Duodenal mucosa (tissue), 2 donors: ENCODE results near the gene GPR160.
"Not testable (repeated sequence)": the region's sequence is repeated elsewhere in the genome, so short reads cannot be mapped to it uniquely, and the experiment has no call there.

Experiments used
- H3K27ac ChIP-seq: one replicate; pipeline ENCODE4 v1.7.0; 2013; ENCODE audit warnings: low read depth, low read length
- H3K27me3 ChIP-seq, 2 donors: one replicate each; pipeline ENCODE4 v1.7.0; 2013; ENCODE audit warnings: low read length in 2 of 2, control low read depth in 1 of 2; ENCODE audit not compliant: insufficient read depth in 2 of 2, control insufficient read depth in 1 of 2
- H3K36me3 ChIP-seq, 2 donors: one replicate each; pipeline ENCODE4 v1.7.0; 2013; ENCODE audit warnings: low read length in 2 of 2, control low read depth in 1 of 2; ENCODE audit not compliant: insufficient read depth in 2 of 2, control insufficient read depth in 1 of 2
- H3K4me1 ChIP-seq, 2 donors: one replicate each; pipeline ENCODE4 v1.7.0; 2013; ENCODE audit warnings: low read length in 2 of 2, control low read depth in 1 of 2; ENCODE audit not compliant: insufficient read depth in 2 of 2, control insufficient read depth in 1 of 2
- H3K4me3 ChIP-seq, 2 donors: one replicate each; pipeline ENCODE4 v1.7.0; 2013; ENCODE audit warnings: low read length in 2 of 2, low read depth in 1 of 2
- H3K9ac ChIP-seq, 2 donors: one replicate each; pipeline ENCODE4 v1.7.0; 2013; ENCODE audit warnings: low read length in 2 of 2, low read depth in 1 of 2
- H3K9me3 ChIP-seq, 2 donors: one replicate each; pipeline ENCODE4 v1.7.0; 2013; ENCODE audit warnings: low read length in 2 of 2, control low read depth in 1 of 2; ENCODE audit not compliant: control insufficient read depth in 1 of 2

GPR160 gene

DNA sequence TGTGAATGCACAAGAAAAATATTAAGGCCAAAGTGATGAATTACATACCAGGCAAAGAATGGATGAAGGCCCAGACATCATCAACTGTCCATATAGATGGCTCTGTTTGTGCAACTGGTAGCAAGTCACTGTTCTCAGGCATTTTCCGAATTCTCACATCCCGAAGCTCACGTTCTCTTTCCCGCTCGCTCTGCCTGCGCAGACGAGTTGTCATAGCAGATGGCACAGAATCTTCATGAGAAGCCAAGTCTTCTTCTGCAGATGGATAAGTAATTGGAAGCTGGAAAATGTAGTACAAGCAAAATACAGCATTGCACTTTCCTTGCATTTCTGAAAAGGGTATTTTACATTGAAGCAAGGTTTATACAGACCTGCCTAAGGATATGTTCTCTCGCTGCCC is 64.6 kb downstream of the GPR160 start:
- Histone ChIP-seq H3K4me1 (no peaks in the 10 kb centered on the region), H3K27ac (no peak overlapping the region), H3K9ac (no peak overlapping the region), H3K9me3 (no peaks in the 10 kb centered on the region), H3K36me3 (peaks cover 22 to 38% of the 10 kb centered on the region in 2 donors), H3K4me3 (no peak overlapping the region), H3K27me3 (no peaks in the 10 kb centered on the region)

DNA sequence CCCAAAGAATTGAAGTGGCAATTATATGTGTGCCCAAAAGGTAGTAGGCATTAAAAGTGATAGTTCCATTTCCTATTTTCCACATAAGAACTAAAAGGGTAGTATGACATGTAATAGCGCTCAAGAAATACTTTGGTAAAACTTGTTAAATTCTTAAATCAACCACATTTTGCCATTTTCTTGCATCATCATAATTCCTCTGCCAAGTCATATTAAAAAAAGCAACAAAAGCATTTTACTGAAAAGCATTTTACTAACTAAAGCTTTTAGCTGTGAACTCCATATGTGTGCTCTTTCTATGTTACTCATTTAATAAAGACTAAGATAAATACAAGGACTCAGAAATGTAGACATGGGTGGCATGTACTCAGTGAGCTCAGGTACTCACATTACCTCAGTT is 70.1 kb downstream of the GPR160 start:
- H3K4me1 ChIP-seq, result no peaks in the 10 kb centered on the region
- no peaks in the 10 kb centered on the region for H3K9me3 ChIP-seq
- H3K4me3 ChIP-seq, result no peak overlapping the region
- no peak overlapping the region for H3K9ac ChIP-seq
- peaks cover 11 to 23% of the 10 kb centered on the region in 2 donors for H3K36me3 ChIP-seq
- H3K27me3 ChIP-seq, result no peaks in the 10 kb centered on the region
- H3K27ac ChIP-seq, result no peak overlapping the region

DNA sequence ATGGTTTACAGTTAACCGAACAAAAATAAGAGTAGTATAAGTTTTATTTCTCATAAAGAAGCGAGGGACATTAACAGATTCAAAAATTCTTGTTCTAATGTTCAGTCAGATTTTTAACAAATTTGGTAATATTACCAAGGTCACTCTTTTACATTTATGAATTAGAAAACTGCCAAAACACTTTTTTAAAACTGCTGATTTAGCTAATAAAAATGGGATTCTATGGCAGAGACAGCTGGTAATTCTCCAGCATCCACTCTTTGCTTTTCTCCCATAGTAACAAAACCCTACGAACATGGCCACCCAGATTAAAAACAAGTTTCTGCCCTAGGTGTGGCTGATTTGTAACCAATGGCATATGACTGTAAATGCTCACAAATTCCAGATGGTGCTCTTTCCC is 71.2 kb downstream of the GPR160 start:
- peaks cover 7 to 22% of the 10 kb centered on the region in 2 donors for H3K36me3 ChIP-seq
- H3K9ac ChIP-seq, result no peak overlapping the region
- no peaks in the 10 kb centered on the region for H3K9me3 ChIP-seq
- H3K27ac ChIP-seq, result no peak overlapping the region
- H3K27me3 ChIP-seq, result no peaks in the 10 kb centered on the region
- H3K4me3 ChIP-seq, result no peak overlapping the region
- H3K4me1 ChIP-seq, result no peaks in the 10 kb centered on the region

DNA sequence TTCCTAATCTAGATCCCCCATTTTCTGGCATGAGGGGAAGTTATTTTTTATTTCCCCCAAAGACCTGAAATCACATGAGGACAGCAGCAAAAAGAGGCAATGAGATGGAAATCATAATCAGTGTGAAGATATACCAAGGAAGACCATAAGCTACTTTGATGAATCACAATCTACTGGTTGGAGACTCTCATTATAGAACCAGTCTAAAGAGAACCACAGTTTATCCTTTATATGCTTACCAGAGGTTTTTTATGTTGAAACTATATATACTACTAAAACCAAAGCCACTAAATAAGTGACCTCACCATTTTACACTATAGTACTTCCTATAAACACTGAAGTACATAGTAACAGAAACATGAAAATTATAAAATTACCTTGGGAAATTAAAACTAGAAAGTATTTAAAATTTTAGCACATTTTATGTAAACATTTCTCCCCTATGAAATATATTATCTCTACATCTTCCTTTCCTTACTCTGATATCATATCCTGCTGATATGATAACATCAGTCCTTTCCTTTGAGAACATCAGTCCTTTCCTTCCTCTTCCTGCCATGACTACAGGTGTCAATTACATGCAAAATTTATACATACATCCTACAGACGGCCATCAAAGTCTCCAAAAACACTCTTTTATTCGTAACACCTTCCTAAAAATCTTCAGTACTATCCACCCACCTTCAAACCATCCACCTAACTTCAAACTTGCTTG is 71.9 kb downstream of the GPR160 start:
- no peak overlapping the region for H3K27ac ChIP-seq
- H3K4me1 ChIP-seq, result no peaks in the 10 kb centered on the region
- H3K9ac ChIP-seq, result no peak overlapping the region
- H3K4me3 ChIP-seq, result no peak overlapping the region
- no peaks in the 10 kb centered on the region for H3K27me3 ChIP-seq
- H3K36me3 ChIP-seq, result peaks cover 3 to 24% of the 10 kb centered on the region in 2 donors
- no peaks in the 10 kb centered on the region for H3K9me3 ChIP-seq

DNA sequence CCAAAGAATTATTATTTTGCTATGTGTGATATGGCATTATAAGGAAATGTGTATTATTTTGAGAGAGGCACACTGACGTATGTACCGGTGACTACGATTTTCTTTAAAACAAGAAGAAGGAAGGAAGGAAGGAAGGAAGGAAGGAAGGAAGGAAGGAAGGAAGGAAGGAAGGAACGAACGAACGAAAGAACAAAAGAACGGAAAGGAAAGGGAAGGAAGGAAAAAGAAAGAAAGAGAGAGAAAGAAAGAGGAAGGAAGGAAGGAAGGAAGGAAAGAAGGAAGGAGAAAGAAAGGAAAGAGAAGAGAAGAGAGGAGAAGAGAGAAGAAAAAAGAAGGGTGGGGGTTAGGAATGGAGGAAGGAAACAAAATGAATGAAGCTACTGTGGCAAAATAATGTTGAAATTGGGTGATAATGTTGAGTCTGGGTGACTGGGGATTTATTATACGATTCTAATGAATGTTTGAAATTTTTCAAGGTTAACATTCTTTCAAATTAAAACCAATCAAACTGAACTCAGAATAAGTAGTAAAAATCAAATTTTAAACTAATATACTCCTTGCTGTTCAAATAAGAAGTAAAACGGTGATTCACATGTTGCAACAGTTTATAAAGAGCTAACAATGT is 73.5 kb downstream of the GPR160 start:
- peaks cover 10 to 38% of the 10 kb centered on the region in 2 donors for H3K36me3 ChIP-seq
- H3K9ac ChIP-seq, result no peak overlapping the region
- H3K9me3 ChIP-seq, result no peaks in the 10 kb centered on the region
- no peaks in the 10 kb centered on the region for H3K4me1 ChIP-seq
- no peak overlapping the region for H3K27ac ChIP-seq
- no peak overlapping the region for H3K4me3 ChIP-seq
- H3K27me3 ChIP-seq, result no peaks in the 10 kb centered on the region

DNA sequence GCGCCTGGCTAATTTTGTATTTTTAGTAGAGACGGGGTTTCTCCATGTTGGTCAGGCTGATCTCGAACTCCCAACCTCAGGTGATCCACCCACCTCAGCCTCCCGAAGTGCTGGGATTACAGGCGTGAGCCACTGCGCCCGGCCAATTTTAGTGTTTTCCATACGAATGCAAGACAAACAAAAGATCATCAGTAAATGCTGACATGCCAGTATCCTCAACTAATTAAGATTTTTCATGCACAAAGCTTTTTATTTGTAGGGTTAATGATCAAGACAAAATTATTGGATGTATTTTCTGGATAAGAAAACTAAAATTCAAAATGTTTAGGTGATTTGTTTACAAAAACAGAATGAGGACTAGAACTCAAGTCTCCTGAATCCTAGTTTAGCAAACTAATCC is 76.4 kb downstream of the GPR160 start:
- peaks cover 7 to 48% of the 10 kb centered on the region in 2 donors for H3K36me3 ChIP-seq
- H3K4me1 ChIP-seq, H3K27ac ChIP-seq: not testable (repeated sequence)

DNA sequence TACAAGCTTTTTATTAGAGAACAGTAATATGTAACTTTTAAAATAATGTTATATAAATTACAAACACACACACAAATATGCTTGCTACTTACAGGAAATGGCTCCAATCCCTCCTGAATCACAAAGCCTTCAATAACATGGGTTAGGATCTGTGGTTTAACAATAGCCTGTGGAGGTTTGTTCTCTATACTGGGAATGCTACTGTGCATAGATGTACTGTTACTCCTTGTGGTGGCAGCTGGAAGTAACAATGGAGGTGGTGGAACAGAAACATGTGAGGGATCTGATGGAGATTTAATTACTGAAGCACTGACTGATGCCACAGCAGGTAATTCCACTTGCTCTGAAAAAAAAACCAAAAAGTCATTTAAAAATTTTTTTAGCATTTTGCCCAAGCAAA is 79.3 kb downstream of the GPR160 start:
- Histone ChIP-seq H3K4me3 (no peak overlapping the region), H3K9ac (no peak overlapping the region), H3K9me3 (no peaks in the 10 kb centered on the region), H3K27ac (no peak overlapping the region), H3K27me3 (no peaks in the 10 kb centered on the region), H3K36me3 (peaks cover 20 to 60% of the 10 kb centered on the region in 2 donors), H3K4me1 (no peaks in the 10 kb centered on the region)

More for the DNA sequence above, 76.4 kb downstream of the GPR160 start:
- not testable (repeated sequence) for H3K9ac ChIP-seq, H3K4me3 ChIP-seq, H3K9me3 ChIP-seq, H3K27me3 ChIP-seq

DNA sequence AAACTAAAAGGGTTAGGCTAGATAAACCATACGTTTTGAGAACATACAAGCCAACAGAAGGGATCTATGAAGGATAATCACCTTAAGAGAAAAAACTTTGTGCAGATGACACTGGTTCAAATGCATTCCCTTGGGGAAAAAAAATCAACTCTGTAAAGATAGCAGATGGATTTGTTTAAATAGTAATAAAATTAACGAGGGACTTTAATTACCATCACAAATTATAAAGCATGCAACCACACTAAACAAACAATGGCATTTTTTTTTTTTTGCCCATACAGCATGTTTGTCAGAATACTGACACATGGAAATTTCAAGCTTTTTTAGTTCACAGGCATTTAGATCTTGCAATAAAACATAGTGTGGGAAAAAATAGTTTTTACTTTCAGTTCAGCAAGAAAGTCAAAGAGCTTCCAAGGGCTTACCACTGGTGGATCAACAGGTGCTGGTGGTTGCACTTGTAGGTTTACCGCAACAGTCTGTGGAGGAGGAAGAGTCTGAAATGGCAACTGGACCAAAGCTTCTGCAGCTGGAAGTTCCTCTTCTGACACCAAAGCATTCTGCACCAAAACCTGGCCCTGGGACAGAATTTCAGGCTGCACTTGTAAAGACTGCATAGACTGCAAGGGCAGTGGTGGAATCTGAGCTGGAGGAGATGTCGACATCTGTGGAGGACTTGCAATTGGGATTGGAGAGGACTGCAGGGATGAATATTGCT is 90.6 kb downstream of the GPR160 start:
- no peaks in the 10 kb centered on the region for H3K27me3 ChIP-seq
- no peak overlapping the region for H3K4me3 ChIP-seq
- H3K4me1 ChIP-seq, result peaks cover 6 to 9% of the 10 kb centered on the region in 2 donors
- no peak overlapping the region for H3K27ac ChIP-seq
- peaks cover 12 to 21% of the 10 kb centered on the region in 2 donors for H3K36me3 ChIP-seq
- no peak overlapping the region for H3K9ac ChIP-seq
- peaks cover 5% of the 10 kb centered on the region in 2 donors for H3K9me3 ChIP-seq

DNA sequence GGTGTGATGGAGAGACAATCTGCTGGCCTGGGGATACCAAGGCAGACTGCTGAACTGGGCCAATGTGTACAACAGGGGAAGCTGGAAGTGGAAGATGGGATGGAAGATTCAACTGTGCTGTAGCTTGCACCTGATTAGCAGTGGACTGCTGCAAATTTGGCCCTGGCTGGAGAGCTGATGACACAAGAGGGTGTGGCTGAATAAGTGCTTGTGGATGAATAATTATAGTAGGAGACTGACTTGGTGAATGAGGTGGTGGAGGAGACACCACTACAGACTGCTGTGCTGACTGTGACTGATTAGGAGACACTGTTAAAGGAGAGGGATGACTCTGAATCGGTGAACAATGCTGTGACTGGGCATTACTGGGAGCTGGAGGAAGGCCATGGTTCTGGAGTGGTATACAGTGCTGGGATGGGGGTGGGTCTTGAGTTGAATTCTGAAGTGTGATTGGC is 91.2 kb downstream of the GPR160 start:
- Histone ChIP-seq H3K9me3 (peaks cover 5% of the 10 kb centered on the region in 2 donors), H3K27ac (no peak overlapping the region), H3K4me1 (peaks cover 6 to 9% of the 10 kb centered on the region in 2 donors), H3K27me3 (no peaks in the 10 kb centered on the region), H3K9ac (no peak overlapping the region), H3K4me3 (no peak overlapping the region), H3K36me3 (peaks cover 16 to 26% of the 10 kb centered on the region in 2 donors)

DNA sequence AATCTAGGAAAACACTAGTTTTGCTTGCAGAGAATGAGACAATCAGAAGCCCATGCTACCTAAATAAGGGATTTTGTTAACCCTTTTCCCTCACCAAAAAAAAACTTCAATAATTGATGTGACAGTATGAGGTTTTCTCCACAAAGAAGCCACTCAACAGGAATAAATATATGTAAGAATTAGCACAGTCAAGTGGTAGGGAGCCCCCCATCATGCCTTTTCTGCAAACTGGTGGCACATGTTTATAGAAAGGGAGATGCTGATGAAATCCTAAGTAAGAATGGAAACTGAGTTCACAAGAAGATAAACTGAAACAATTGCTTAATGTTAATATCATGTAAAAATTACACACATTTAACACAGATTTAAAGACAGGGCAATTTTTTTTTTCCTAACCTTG is 92.7 kb downstream of the GPR160 start:
- H3K27me3 ChIP-seq, result no peaks in the 10 kb centered on the region
- H3K36me3 ChIP-seq, result peaks cover 18 to 32% of the 10 kb centered on the region in 2 donors
- no peak overlapping the region for H3K4me3 ChIP-seq
- peaks cover 6 to 9% of the 10 kb centered on the region in 2 donors for H3K4me1 ChIP-seq
- no peak overlapping the region for H3K9ac ChIP-seq
- peaks cover 5% of the 10 kb centered on the region in 2 donors for H3K9me3 ChIP-seq
- no peak overlapping the region for H3K27ac ChIP-seq
